ENCODE data around the gene CTCFL.

Gene CTCFL

GRCh38 chr20:57560554-57561355 is 35.8 kb upstream of the CTCFL start, which contains the start of gene PCK1:
TSS of gene PCK1 (plus strand) at chr20:57561110. CDS start at chr20:57561412, 302 bp downstream.
- Histone ChIP-seq H4K12ac (ENCODE audit: low read depth, low read length) (no peak within 1 kb of the TSS), H3K9me3 (ENCODE audit: insufficient read depth, low read depth, low read length) (peaks cover 6% of the 10 kb centered on the region), H3K4me1 (ENCODE audit: control insufficient read depth in 1 of 2, insufficient read depth in 2 of 2, low read length in 2 of 2) (no peaks in the 10 kb centered on the region), H2AK5ac (ENCODE audit: low read length) (no peak within 1 kb of the TSS), H3K23ac (ENCODE audit: low read length) (no peak within 1 kb of the TSS), H3K36me3 (ENCODE audit: control insufficient read depth in 1 of 2, insufficient read depth in 2 of 2, low read length in 2 of 2) (no peaks in the 10 kb centered on the region), H3K4ac (ENCODE audit: low read depth, low read length) (no peak within 1 kb of the TSS), H2AFZ (ENCODE audit: insufficient read depth, low read length, poor library complexity) (no peak within 1 kb of the TSS), H4K91ac (ENCODE audit: low read depth, low read length) (no peak within 1 kb of the TSS), H3K79me1 (ENCODE audit: low read length) (no peaks in the 10 kb centered on the region), H3K4me2 (ENCODE audit: low read length) (no peak within 1 kb of the TSS), H2BK12ac (ENCODE audit: low read length) (no peak within 1 kb of the TSS), H3K27me3 (ENCODE audit: insufficient read depth, low read length) (no peaks in the 10 kb centered on the region), H2BK5ac (ENCODE audit: low read depth, low read length, poor library complexity) (no peak within 1 kb of the TSS), H3K14ac (ENCODE audit: low read length) (no peak within 1 kb of the TSS), H3K79me2 (ENCODE audit: control insufficient read depth, insufficient read depth, low read length, poor library complexity) (no peaks in the 10 kb centered on the region), H3K18ac (ENCODE audit: low read length) (no peak within 1 kb of the TSS), H4K8ac (ENCODE audit: low read depth, low read length) (no peak within 1 kb of the TSS), H3K9ac (ENCODE audit: low read length) (no peak within 1 kb of the TSS), H3K27ac (ENCODE audit: low read depth, low read length) (no peak within 1 kb of the TSS), H3K4me3 (ENCODE audit: low read depth, low read length) (no peak within 1 kb of the TSS), H2BK120ac (ENCODE audit: insufficient read depth, low read length, poor library complexity) (no peak within 1 kb of the TSS)
- WGBS (ENCODE audit: extremely low coverage, insufficient coverage, insufficient read length), result no CpG with 5 or more reads among the region's 14 CpGs
- no peak for DNase-seq

- H3K9ac ChIP-seq (ENCODE audit: low read length), result no peak overlapping the region
- H3K79me2 ChIP-seq (ENCODE audit: control insufficient read depth, insufficient read depth, low read length, poor library complexity), result no peaks in the 10 kb centered on the region
- no peak overlapping the region for H2BK5ac ChIP-seq (ENCODE audit: low read depth, low read length, poor library complexity)
- H2BK120ac ChIP-seq (ENCODE audit: insufficient read depth, low read length, poor library complexity), result no peak overlapping the region
- H3K79me1 ChIP-seq (ENCODE audit: low read length), result no peaks in the 10 kb centered on the region
- no peak overlapping the region for H3K4me3 ChIP-seq (ENCODE audit: low read depth, low read length)
- no peak overlapping the region for H3K18ac ChIP-seq (ENCODE audit: low read length)
- no peak overlapping the region for H4K8ac ChIP-seq (ENCODE audit: low read depth, low read length)
- H2AFZ ChIP-seq (ENCODE audit: insufficient read depth, low read length, poor library complexity), result no peak overlapping the region
- no peak overlapping the region for H2AK5ac ChIP-seq (ENCODE audit: low read length)
- no peak overlapping the region for H4K91ac ChIP-seq (ENCODE audit: low read depth, low read length)
- no peak overlapping the region for H3K14ac ChIP-seq (ENCODE audit: low read length)
- no peak overlapping the region for H4K12ac ChIP-seq (ENCODE audit: low read depth, low read length)
- no peak overlapping the region for H3K4me2 ChIP-seq (ENCODE audit: low read length)
- WGBS (ENCODE audit: extremely low coverage, insufficient coverage, insufficient read length), result no CpG with 5 or more reads among the region's 8 CpGs
- peaks cover 6% of the 10 kb centered on the region for H3K9me3 ChIP-seq (ENCODE audit: insufficient read depth, low read depth, low read length)
- no peaks in the 10 kb centered on the region for H3K27me3 ChIP-seq (ENCODE audit: insufficient read depth, low read length)
- no peak for DNase-seq
- no peak overlapping the region for H2BK12ac ChIP-seq (ENCODE audit: low read length)
- H3K4me1 ChIP-seq (ENCODE audit: control insufficient read depth in 1 of 2, insufficient read depth in 2 of 2, low read length in 2 of 2), result no peaks in the 10 kb centered on the region
- H3K23ac ChIP-seq (ENCODE audit: low read length), result no peak overlapping the region
- H3K36me3 ChIP-seq (ENCODE audit: control insufficient read depth in 1 of 2, insufficient read depth in 2 of 2, low read length in 2 of 2), result no peaks in the 10 kb centered on the region
- H3K4ac ChIP-seq (ENCODE audit: low read depth, low read length), result no peak overlapping the region
- H3K27ac ChIP-seq (ENCODE audit: low read depth, low read length), result no peak overlapping the region
Measured at GRCh38 chr20:57559658-57560553, 35.0 kb upstream of the CTCFL start.

- no peak overlapping the region for H3K18ac ChIP-seq (ENCODE audit: low read length)
Measured at GRCh38 chr20:57559289-57559634, 34.3 kb upstream of the CTCFL start.

GRCh38 chr20:57558614-57559288 is 33.8 kb upstream of the CTCFL start:
- H3K23ac ChIP-seq (ENCODE audit: low read length), result no peak overlapping the region
- no peaks in the 10 kb centered on the region for H3K79me1 ChIP-seq (ENCODE audit: low read length)
- no peak overlapping the region for H4K8ac ChIP-seq (ENCODE audit: low read depth, low read length)
- WGBS (ENCODE audit: extremely low coverage, insufficient coverage, insufficient read length), result no CpG with 5 or more reads among the region's 15 CpGs
- H2BK12ac ChIP-seq (ENCODE audit: low read length), result no peak overlapping the region
- no peak overlapping the region for H3K27ac ChIP-seq (ENCODE audit: low read depth, low read length)
- H2AFZ ChIP-seq (ENCODE audit: insufficient read depth, low read length, poor library complexity), result no peak overlapping the region
- no peaks in the 10 kb centered on the region for H3K36me3 ChIP-seq (ENCODE audit: control insufficient read depth in 1 of 2, insufficient read depth in 2 of 2, low read length in 2 of 2)
- no peak overlapping the region for H2BK5ac ChIP-seq (ENCODE audit: low read depth, low read length, poor library complexity)
- no peak overlapping the region for H3K14ac ChIP-seq (ENCODE audit: low read length)
- H4K91ac ChIP-seq (ENCODE audit: low read depth, low read length), result no peak overlapping the region
- H3K9ac ChIP-seq (ENCODE audit: low read length), result no peak overlapping the region
- H2AK5ac ChIP-seq (ENCODE audit: low read length), result no peak overlapping the region
- no peak for DNase-seq
- no peaks in the 10 kb centered on the region for H3K79me2 ChIP-seq (ENCODE audit: control insufficient read depth, insufficient read depth, low read length, poor library complexity)
- no peak overlapping the region for H3K18ac ChIP-seq (ENCODE audit: low read length)
- H3K4ac ChIP-seq (ENCODE audit: low read depth, low read length), result no peak overlapping the region
- no peaks in the 10 kb centered on the region for H3K27me3 ChIP-seq (ENCODE audit: insufficient read depth, low read length)
- no peak overlapping the region for H3K4me2 ChIP-seq (ENCODE audit: low read length)
- H3K9me3 ChIP-seq (ENCODE audit: insufficient read depth, low read depth, low read length), result peaks cover 6% of the 10 kb centered on the region
- H2BK120ac ChIP-seq (ENCODE audit: insufficient read depth, low read length, poor library complexity), result no peak overlapping the region
- no peak overlapping the region for H4K12ac ChIP-seq (ENCODE audit: low read depth, low read length)
- H3K4me1 ChIP-seq (ENCODE audit: control insufficient read depth in 1 of 2, insufficient read depth in 2 of 2, low read length in 2 of 2), result no peaks in the 10 kb centered on the region
- no peak overlapping the region for H3K4me3 ChIP-seq (ENCODE audit: low read depth, low read length)

More at GRCh38 chr20:57559289-57559634, 34.3 kb upstream of the CTCFL start:
- no peak overlapping the region for H3K27ac ChIP-seq (ENCODE audit: low read depth, low read length)
- H2BK12ac ChIP-seq (ENCODE audit: low read length), result no peak overlapping the region
- no peaks in the 10 kb centered on the region for H3K4me1 ChIP-seq (ENCODE audit: control insufficient read depth in 1 of 2, insufficient read depth in 2 of 2, low read length in 2 of 2)
- H3K4me3 ChIP-seq (ENCODE audit: low read depth, low read length), result no peak overlapping the region
- no peak overlapping the region for H2AFZ ChIP-seq (ENCODE audit: insufficient read depth, low read length, poor library complexity)
- WGBS (ENCODE audit: extremely low coverage, insufficient coverage, insufficient read length), result no CpG with 5 or more reads among the region's 10 CpGs
- H3K79me2 ChIP-seq (ENCODE audit: control insufficient read depth, insufficient read depth, low read length, poor library complexity), result no peaks in the 10 kb centered on the region
- H2AK5ac ChIP-seq (ENCODE audit: low read length), result no peak overlapping the region
- no peak overlapping the region for H4K8ac ChIP-seq (ENCODE audit: low read depth, low read length)
- no peak overlapping the region for H3K9ac ChIP-seq (ENCODE audit: low read length)
- H3K4ac ChIP-seq (ENCODE audit: low read depth, low read length), result no peak overlapping the region
- H2BK5ac ChIP-seq (ENCODE audit: low read depth, low read length, poor library complexity), result no peak overlapping the region
- H3K9me3 ChIP-seq (ENCODE audit: insufficient read depth, low read depth, low read length), result peaks cover 6% of the 10 kb centered on the region
- H4K12ac ChIP-seq (ENCODE audit: low read depth, low read length), result no peak overlapping the region
- H3K23ac ChIP-seq (ENCODE audit: low read length), result no peak overlapping the region
- no peak overlapping the region for H3K14ac ChIP-seq (ENCODE audit: low read length)
- H2BK120ac ChIP-seq (ENCODE audit: insufficient read depth, low read length, poor library complexity), result no peak overlapping the region
- no peak overlapping the region for H3K4me2 ChIP-seq (ENCODE audit: low read length)
- DNase-seq, result no peak
- no peaks in the 10 kb centered on the region for H3K36me3 ChIP-seq (ENCODE audit: control insufficient read depth in 1 of 2, insufficient read depth in 2 of 2, low read length in 2 of 2)
- H3K79me1 ChIP-seq (ENCODE audit: low read length), result no peaks in the 10 kb centered on the region
- H3K27me3 ChIP-seq (ENCODE audit: insufficient read depth, low read length), result no peaks in the 10 kb centered on the region
- no peak overlapping the region for H4K91ac ChIP-seq (ENCODE audit: low read depth, low read length)

Measured in trophoblast cell (in vitro differentiated cells and primary cell).